GM10248 (cell line): Measurements from ENCODE around the gene PCBP1.

Source experiments
- CTCF ChIA-PET: fragments of 300-600 bp; sonication (Branson Sonifier 250); formaldehyde crosslinking; extraction: SDS; loops from one replicate; lab custom pipeline; 2021; ENCODE audit warnings: antibody characterized with exemption; lab: Yijun Ruan, JAX
- POLR2A ChIA-PET: fragments of 350-650 bp; sonication (Branson Sonifier 250); formaldehyde crosslinking; extraction: SDS; loops from one replicate; lab custom pipeline; 2020; ENCODE audit warnings: antibody characterized with exemption; lab: Yijun Ruan, JAX
- DNase-seq: peaks from one replicate; pipeline ENCODE4 v3.0.0; 2012; ENCODE audit errors: extremely low spot score
- CTCF ChIP-seq: IDR thresholded peaks from 2 replicates; pipeline ENCODE4 v1.5.1; 2012; ENCODE audit warnings: mild to moderate bottlenecking, low read depth; ENCODE audit errors: extremely low read depth, missing control alignments, control extremely low read depth

Gene PCBP1

GRCh38 chr2:70086838-70087701 lies at the start of gene PCBP1:
Gene PCBP1 (plus strand): TSS chr2:70087477. CDS start chr2:70087744, 267 bp downstream.
- DNase-seq, result peak; percentile 93
- ChIA-PET CTCF (interaction anchor here (1.5 to 9.0 kb wide), 3 partner anchors 16 to 29 kb away, joined by 3 to 92 read pairs (median 5); no protein-coding TSS in a partner anchor), POLR2A (interaction anchor here (1.0 to 1.3 kb wide), 2 partner anchors 54 to 173 kb away, joined by 3 to 5 read pairs; partner anchors contain the start of gene MXD1)
- TF ChIP-seq CTCF, result no peak

- DNase-seq, result no peak
- ChIA-PET CTCF (interaction anchor here (1.7 to 3.0 kb wide), 2 partner anchors 10 to 31 kb away, joined by 3 to 14 read pairs; no protein-coding TSS in a partner anchor), POLR2A (no interaction called here)
- no peak for TF ChIP-seq CTCF
Observed at GRCh38 chr2:70039366-70039765, 47.9 kb upstream of the PCBP1 start.

DNA sequence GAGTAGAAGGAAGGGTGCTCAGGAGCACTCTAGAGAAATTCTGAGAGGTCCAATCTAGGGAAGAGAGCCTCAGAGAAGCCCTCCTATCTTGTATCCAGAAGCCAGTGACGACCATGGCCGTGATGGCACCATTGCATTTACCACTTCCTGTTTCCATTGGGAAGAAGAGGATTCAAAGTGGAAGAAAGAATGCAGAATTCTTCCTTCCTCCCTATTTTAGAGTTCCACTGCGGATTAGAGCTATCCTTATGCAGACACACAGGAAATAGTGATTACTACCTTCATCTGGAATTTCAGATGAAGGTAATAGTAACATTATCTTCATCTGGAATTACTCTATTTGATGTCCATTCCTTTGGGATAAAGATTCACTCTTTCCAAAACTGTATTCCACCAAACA lies 45.6 kb upstream of the PCBP1 start:
- CTCF ChIA-PET, result interaction anchor here (0.6 to 3.9 kb wide), 7 partner anchors 8 to 119 kb away, joined by 3 to 14 read pairs (median 5); no protein-coding TSS in a partner anchor
- no peak for TF ChIP-seq CTCF
- POLR2A ChIA-PET, result no interaction called here
- no peak for DNase-seq

GRCh38 chr2:70042246-70042645 lies 45.0 kb upstream of the PCBP1 start:
- no peak for DNase-seq
- TF ChIP-seq CTCF, result no peak
- POLR2A ChIA-PET, result no interaction called here
- CTCF ChIA-PET, result interaction anchor here (1.5 to 3.9 kb wide), 6 partner anchors 9 to 33 kb away, joined by 5 to 14 read pairs (median 7); no protein-coding TSS in a partner anchor

DNA sequence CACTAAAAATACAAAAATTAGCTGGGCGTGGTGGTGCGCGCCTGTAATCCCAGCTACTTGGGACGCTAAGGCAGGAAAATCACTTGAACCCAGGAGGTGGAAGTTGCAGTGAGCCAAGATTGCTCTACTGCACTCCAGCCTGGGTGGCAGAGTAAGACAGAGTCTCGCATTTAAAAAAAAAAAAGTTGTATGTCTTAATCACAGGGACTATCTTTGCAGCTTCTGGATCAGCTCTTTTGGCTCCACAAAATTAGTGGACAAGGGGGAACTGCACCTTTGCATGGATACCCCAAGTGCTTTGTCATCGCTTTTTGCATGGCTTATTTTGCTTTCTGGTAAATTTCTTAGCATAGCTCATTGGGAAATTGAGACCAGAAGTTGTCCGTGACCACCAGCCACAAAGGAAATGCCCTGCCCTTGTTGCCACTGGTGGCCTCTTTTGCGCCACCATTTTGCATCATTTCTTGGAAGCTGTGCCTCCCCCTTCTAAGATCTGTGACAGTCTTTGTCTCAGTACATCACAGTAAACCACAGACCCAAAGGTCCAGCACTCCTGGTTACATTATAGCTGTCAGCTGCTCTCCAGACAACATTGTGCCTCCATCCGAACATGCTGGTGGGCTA lies 43.9 kb upstream of the PCBP1 start:
- TF ChIP-seq CTCF, result no peak
- ChIA-PET POLR2A (no interaction called here), CTCF (interaction anchor here (1.0 to 3.9 kb wide), 8 partner anchors 10 to 35 kb away, joined by 3 to 13 read pairs (median 6); no protein-coding TSS in a partner anchor)
- DNase-seq, result no peak
